ENCODE measurements around the gene MYCBPAP.
"Not testable (repeated sequence)": the region's sequence is repeated elsewhere in the genome, so short reads cannot be mapped to it uniquely, and the experiment has no call there.

The MYCBPAP gene

DNA sequence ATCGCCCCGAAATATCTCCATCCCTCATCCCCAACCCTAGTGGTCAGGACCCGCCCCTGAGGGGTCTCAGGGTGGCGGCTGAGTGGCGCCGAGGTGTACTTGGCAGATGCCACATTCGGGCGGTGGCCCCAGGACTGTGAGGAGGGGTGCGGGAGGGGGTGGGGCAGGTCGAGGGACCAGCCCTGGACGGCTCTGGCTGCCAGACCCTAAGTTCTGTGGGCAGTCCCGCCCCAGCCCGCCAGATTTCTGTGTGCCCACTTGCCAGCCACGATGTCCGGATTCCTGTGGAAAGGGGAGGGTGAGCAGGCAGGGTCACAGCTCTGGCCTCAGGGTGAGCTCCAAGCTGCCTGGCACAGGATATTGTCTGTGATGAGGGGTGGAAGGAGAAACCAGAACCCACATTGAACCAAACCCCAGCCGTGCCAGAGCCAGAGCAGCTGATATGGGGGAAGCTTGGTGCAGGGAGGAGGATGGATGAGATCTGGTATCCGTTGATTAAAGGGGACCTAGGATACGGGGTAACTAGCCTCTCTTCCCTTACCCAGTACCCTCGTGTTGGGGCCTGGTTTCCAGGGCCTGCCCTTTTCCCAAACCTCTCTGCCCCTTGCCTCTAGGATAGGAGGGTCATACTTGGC, 38.5 kb upstream of the MYCBPAP start:
- in situ Hi-C loops (cut with MboI; ENCODE audit: low pct_unique_long_range_greater_than_20kb, low sequenced_read_pairs), result no loop called here
- no peak for DNase-seq

DNA sequence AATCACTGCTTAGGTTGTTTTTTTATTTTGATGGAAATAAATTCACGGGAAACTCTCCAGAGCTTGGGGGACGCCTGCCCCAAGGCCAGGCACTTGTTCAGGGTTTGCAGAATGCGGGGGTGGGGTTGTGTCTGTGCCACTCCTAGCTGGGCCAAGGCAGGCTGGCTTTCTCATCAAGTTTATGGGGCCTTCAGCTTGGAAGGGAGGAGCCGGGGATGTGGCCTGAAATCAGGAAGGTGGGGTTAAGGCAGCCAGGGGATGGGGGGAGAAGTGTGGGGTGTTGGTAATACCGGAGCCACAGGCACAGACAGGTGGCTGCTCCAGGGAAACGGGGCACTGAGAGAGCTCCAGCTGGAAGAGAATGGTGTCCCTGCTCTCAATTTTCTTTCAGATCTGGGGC, 37.8 kb upstream of the MYCBPAP start:
- DNase-seq, result no peak
- in situ Hi-C loops (cut with MboI; ENCODE audit: low pct_unique_long_range_greater_than_20kb, low sequenced_read_pairs), result no loop called here

DNA sequence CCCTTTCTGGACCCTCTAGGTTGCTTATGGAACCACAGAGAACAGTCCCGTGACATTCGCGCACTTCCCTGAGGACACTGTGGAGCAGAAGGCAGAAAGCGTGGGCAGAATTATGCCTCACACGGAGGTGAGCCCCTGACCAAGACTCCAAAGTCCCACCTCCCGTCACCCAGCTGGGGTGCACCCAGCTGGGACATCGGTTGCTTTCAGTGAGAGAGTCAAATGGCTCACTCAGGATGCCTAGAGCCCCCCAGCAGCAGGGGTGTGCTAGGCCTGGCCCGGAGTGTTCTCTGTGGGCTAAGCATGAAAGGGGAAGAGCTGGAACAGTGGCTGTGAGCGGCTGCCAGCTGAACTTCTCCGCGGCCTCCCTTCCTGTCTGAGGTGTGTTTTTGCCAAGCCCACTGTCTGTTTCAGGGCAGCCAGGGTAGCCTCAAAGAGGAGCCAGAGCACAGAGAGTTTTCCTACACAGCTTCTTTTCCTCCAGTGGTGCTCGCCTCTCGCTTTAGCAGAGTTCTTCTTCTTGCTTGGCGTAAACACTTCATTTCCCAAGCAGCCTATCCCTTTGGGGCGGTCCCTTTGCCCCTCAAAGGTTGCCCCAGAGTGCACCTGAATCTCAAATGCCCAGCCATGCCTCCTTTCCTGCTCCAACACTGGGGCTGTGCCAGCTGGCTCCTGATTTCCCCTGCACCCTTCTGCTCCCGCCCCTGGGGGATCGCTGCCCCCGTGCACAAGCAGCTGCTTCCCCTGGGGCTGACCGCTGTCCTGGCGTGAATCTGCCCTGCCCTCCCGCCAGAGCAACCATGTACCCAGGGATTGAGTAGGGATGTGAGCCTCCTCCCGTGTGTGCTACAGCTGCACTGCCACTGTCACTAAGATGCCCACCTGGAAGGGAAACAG, 37.0 kb upstream of the MYCBPAP start:
- DNase-seq, result peak; percentile 57
- in situ Hi-C loops (cut with MboI; ENCODE audit: low pct_unique_long_range_greater_than_20kb, low sequenced_read_pairs), result no loop called here

DNA sequence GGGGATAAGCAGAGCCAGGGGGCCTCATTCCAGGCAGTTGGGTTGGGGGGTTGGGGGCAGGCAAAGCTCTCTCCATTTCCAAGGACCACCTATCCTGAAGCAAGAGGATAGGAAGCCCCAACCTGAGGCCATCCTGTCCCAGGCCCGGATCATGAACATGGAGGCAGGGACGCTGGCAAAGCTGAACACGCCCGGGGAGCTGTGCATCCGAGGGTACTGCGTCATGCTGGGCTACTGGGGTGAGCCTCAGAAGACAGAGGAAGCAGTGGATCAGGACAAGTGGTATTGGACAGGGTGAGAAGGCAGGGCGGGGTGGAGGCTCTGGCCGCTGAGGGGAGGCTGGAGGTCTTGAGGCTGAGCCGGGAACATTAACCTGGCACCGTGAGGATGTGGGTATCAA, 36.0 kb upstream of the MYCBPAP start:
- DNase-seq, result no peak
- in situ Hi-C loops (cut with MboI; ENCODE audit: low pct_unique_long_range_greater_than_20kb, low sequenced_read_pairs), result no loop called here

DNA sequence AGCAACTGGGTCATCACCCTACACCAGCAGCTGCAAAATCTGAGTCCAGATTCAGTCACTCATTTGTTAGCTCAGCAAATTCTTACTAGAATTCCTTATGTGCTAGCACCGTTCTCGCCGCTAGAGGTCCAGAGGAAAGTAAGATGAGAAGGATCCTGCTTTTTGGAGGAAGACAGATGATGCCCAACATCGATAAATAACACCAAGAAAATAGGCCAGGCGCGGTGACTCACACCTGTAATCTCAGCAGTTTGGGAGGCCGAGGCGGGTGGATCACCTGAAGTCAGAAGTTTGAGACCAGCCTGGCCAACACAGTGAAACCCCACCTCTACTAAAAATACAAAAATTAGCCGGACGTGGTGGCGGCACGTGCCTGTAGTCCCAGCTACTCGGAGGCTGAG, 35.5 kb upstream of the MYCBPAP start:
- in situ Hi-C loops (cut with MboI; ENCODE audit: low pct_unique_long_range_greater_than_20kb, low sequenced_read_pairs); DNase-seq: not testable (repeated sequence)

DNA sequence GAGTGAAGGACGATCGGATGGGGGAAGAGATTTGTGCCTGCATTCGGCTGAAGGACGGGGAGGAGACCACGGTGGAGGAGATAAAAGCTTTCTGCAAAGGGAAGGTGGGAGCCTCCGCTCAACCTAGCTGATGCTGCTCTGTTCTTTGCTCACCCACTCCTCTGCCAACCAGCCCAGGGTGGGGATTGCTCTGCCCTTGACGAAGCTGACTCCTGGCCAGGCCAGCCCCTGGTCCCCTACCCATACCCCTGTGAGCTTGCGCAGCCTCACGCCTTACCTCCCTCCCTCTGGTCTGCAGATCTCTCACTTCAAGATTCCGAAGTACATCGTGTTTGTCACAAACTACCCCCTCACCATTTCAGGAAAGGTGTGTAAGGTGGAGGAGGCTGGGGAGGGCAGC, 34.3 kb upstream of the MYCBPAP start:
- DNase-seq, result no peak
- in situ Hi-C loops (cut with MboI; ENCODE audit: low pct_unique_long_range_greater_than_20kb, low sequenced_read_pairs), result no loop called here

DNA sequence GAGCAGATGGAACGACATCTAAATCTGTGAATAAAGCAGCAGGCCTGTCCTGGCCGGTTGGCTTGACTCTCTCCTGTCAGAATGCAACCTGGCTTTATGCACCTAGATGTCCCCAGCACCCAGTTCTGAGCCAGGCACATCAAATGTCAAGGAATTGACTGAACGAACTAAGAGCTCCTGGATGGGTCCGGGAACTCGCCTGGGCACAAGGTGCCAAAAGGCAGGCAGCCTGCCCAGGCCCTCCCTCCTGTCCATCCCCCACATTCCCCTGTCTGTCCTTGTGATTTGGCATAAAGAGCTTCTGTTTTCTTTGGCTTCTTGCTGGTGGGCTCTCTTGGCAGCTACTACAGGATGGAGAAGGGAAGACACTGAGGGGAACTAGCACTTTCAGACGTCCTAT, 33.7 kb upstream of the MYCBPAP start:
- in situ Hi-C loops (cut with MboI; ENCODE audit: low pct_unique_long_range_greater_than_20kb, low sequenced_read_pairs), result no loop called here
- no peak for DNase-seq

DNA sequence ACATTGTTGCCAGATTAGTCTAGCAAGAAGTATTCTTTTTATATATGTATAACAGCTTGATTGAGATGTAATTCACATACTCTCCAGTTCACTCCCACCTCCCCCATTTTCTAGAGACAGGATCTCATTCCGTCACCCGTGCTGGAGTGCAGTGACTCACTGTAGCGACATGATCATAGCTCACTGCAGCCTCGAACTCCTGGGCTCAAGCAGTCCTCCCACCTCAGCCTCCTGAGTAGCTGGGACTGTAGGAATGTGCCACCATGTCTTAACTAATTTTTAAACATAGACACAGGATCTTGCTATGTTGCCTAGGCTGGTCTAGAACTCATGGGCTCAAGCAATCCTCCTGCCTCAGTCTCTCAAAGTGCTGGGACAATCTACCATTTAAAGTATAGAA, 32.9 kb upstream of the MYCBPAP start:
- in situ Hi-C loops (cut with MboI; ENCODE audit: low pct_unique_long_range_greater_than_20kb, low sequenced_read_pairs), result no loop called here
- no peak for DNase-seq

DNA sequence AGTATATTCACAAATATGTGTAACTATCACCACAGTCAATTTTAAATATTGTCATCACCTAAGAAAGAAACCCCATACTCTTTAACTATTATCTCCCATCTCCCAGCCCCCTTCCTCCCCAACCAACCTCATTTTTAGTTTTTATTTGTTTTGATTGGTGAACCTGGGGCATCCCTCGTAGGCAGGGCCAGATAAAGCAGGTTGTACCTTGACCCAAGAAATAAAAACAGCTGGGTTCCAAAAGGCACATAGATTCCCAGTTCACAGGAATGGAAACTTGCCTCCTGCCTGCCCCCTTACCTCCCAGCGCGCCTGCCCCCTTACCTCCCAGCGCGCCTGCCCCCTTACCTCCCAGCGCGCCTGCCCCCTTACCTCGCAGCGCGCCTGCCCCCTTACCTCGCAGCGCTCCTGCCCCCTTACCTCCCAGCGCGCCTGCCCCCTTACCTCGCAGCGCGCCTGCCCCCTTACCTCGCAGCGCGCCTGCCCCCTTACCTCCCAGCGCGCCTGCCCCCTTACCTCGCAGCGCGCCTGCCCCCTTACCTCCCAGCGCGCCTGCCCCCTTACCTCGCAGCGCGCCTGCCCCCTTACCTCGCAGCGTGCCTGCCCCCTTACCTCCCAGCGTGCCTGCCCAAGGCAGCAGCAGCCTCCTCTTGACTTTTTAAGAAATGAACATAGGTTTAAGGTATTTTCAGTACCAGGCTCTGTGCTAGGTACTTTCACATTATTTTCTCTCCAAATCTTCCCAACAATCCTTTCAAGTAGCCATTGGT, 32.3 kb upstream of the MYCBPAP start:
- DNase-seq, result not testable (repeated sequence)

DNA sequence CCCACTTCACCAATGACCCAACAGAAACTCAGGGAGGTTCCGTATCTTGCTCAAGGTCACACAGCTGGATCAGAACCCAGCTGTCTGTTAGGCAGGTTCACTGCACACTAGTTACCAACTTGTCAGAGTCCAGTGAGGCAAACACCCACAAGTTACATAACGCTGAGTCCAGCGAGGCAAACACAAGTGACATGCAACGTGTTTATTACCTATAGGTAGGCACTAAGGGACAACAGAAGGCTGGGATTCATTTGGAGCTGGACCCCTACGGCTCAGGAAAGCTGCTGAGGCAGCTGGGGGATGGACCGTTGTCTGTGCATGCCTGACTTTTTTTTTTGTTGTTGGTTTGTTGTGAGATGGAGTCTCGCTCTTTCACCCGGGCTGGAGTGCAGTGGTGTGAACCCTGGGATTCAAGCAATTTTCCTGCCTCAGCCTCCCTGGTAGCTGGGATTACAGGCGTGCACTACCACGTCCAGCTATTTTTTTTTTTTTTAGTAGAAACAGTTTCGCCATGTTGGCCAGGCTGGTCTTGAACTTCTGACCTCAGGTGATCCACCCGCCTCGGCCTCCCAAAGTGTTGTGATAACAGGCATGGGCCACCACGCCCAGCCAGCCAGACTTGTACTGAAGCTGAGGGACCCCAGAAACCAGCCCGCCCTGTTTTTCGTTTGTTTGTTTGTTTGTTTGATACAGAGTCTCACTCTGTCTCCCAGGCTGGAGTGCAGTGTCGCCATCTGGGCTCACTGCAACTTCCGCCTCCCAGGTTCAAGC, 31.5 kb upstream of the MYCBPAP start:
- in situ Hi-C loops (cut with MboI; ENCODE audit: low pct_unique_long_range_greater_than_20kb, low sequenced_read_pairs), result no loop called here

More for the DNA sequence above, 32.3 kb upstream of the MYCBPAP start:
- in situ Hi-C loops (cut with MboI; ENCODE audit: low pct_unique_long_range_greater_than_20kb, low sequenced_read_pairs), result not testable (repeated sequence)

DNA sequence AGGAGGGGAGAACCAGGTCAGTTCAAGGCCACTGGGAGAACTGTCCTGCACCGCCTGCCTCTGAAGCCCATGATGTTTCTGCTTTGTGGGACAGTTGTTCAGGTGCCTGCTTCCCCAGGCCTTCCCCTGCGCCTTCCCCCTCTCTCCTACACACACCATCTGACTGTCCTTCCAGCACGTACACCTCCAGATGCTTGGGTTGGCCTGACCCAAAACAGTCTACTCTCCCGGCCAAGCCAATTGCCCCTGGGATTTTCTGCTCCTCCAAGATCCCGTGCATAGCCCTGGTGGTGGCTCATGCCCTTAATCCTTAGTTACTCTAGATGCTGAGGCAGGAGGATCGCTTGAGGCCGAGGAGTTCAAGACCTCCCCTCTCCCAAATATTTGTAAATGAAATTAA, 30.3 kb upstream of the MYCBPAP start:
- no peak for DNase-seq
- in situ Hi-C loops (cut with MboI; ENCODE audit: low pct_unique_long_range_greater_than_20kb, low sequenced_read_pairs), result no loop called here

More for the DNA sequence above, 31.5 kb upstream of the MYCBPAP start:
- no peak for DNase-seq

DNA sequence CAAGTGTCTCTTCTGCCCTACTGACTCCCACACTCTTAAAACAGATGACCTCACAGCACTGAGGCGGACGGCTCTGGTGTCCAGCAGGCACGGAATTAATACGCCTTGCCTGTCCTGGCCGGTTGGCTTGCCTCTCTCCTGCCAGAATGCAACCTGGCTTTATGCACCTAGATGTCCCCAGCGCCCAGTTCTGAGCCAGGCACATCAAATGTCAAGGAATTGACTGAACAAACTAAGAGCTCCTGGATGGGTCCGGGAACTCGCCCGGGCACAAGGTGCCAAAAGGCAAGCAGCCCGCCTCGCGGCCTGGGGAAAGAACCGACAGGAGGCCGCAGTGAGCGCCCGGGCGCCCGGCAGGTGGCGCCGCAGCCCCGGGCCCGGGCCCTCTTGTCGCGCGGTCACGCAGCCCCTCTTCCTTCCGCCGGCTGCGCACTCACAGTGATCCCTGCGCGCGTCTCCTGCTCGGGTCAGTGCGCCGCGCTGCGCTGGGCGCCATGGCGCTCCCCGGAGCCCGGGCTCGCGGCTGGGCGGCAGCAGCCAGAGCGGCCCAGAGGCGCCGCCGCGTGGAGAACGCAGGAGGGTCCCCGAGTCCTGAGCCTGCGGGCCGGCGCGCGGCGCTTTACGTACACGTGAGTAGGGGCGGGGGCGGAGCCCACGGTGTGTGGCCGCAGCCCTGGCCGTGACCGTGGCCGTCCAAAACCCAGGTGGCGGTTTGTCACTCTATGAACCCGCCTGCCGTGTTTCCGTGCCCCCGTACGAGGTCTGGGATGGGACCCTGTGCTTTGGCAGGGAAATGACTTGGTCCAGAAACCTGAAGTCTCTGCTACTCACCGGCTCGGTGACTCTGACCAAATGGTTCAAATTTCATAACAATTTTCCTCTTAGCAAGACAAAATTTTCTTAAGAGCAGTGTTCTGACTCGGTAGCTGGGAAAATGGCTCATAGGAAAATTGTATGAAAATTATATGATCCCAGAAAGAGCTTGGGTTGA, 29.6 kb upstream of the MYCBPAP start, which contains the start of gene RSAD1:
RSAD1 (plus strand) TSS at position 470 of the 991 bp plus-strand sequence; CDS start at position 495, 25 bp downstream.
- DNase-seq, result peak; percentile 94
- in situ Hi-C loops (cut with MboI; ENCODE audit: low pct_unique_long_range_greater_than_20kb, low sequenced_read_pairs), result no loop called here

DNA sequence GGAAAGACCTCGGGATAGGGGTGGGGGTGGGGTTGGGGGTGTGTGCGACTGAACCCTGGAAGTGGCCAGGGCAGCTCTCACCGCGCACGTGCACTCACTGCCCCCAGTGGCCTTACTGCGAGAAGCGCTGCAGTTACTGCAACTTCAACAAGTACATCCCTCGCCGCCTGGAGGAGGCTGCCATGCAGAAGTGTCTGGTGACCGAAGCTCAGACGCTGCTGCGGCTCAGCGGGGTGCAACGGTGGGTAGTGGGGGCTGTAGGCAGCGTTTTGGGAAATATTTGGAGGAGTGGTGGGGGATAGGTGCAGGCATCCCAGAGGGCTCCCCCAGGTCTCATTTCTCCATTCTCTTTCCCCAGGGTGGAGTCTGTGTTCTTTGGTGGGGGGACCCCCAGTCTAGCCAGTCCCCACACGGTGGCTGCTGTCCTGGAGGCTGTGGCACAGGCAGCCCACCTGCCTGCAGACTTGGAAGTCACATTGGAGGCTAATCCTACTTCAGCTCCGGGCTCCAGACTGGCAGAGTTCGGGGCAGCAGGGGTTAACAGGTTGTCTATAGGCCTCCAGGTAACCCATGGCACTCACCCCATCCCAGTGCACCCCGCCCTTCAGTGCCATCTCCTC, 28.6 kb upstream of the MYCBPAP start:
- peak; percentile 76 for DNase-seq
- in situ Hi-C loops (cut with MboI; ENCODE audit: low pct_unique_long_range_greater_than_20kb, low sequenced_read_pairs), result no loop called here

DNA sequence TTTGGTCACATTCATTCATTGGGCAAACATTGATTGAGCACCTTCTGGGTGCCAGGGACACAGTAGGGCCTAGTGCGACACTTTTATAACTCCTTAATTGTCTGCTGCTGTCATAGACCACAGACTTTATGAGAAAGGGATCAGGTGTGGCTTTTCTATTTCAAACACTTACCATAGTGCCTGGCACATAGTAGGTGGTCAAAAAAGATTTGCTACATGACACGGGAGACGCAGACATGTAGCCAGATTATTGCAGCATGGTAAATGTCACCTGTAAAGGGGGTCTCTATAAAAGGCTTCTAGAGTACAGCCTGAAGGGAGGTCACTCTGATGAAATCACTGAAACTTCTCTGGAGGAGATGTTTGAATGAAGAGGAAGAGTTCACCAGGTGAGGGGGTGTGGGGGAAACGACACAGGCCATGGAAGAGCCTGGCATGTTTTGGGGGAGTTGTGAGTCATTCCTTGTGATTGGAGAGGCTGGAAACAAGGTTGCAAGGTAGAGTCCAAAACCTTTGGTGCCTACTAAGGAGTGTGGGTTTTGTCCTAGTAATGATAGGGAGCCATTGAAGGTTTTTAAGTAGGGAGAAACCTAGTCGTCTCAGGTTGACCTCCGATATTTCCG, 28.0 kb upstream of the MYCBPAP start:
- in situ Hi-C loops (cut with MboI; ENCODE audit: low pct_unique_long_range_greater_than_20kb, low sequenced_read_pairs), result no loop called here
- no peak for DNase-seq

DNA sequence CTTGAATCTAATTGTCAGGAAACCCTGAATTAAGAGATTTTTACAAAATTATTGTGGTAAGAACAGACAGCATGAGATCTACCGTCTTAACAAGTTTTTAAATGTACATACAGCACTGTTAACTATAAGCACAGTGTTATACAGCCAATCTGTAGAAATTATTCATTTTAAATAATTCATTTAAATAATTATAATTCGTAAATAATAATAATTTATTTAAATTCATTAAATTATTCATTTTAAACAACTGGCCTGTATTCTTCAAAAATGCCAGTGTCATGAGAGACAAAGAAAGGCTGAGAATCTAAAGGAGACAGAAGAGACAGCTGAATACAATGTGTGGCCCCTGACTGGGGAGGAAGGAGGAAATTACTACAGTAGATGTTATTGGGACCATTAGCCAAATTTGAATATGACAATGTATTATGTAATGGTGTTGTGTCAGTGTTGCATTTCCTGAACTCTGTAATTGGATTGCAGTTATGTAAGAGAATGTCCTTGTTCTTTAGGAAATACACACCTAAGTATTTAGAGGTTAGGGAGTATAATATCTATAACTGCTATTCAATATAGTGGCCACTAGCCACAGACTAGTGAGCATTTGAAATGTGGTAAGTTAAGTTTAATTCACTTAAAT, 27.3 kb upstream of the MYCBPAP start:
- in situ Hi-C loops (cut with MboI; ENCODE audit: low pct_unique_long_range_greater_than_20kb, low sequenced_read_pairs), result no loop called here
- no peak for DNase-seq

DNA sequence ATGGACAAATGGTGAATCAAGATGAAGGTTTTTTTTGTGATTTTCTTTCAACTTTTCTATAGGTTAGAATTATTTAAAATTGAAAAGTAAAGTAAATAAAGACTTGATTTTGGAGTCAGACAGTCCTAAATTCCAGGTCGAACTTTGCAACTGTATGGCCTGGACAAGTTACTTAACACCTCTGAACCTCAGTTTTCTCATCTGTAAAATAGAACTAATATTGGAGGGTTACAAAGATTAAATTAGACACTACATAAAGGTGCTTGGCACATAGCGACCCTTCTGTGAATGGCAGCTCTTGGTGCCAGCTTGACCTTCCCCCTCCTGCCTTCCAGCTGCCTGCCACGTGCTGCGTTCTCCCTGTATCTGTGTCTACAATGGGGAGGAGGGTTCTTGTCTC, 26.6 kb upstream of the MYCBPAP start:
- in situ Hi-C loops (cut with MboI; ENCODE audit: low pct_unique_long_range_greater_than_20kb, low sequenced_read_pairs), result no loop called here
- DNase-seq, result no peak

DNA sequence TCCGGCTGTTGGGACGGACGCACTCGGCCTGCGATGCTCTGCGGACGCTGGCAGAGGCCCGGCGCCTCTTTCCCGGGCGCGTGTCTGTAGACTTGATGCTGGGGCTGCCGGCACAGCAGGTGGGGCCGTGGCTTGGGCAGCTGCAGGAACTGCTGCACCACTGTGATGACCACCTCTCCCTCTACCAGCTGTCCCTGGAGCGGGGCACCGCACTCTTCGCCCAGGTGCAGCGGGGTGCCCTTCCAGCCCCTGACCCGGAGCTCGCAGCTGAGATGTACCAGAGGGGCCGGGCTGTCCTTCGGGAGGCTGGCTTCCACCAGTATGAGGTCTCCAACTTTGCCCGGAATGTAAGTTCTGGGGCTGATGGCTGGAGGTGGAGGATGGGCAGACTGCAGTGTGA, 26.1 kb upstream of the MYCBPAP start:
- in situ Hi-C loops (cut with MboI; ENCODE audit: low pct_unique_long_range_greater_than_20kb, low sequenced_read_pairs), result no loop called here
- no peak for DNase-seq

Data from KBM-7 (cell line).